NCI-H226 (cell line): ENCODE data around the gene SEPTIN10.
"Not testable (repeated sequence)": the region's sequence is repeated elsewhere in the genome, so short reads cannot be mapped to it uniquely, and the experiment has no call there.

Experiments
- DNase-seq: peaks from one replicate; pipeline ENCODE4 v3.0.0-alpha.2; 2015

The SEPTIN10 gene

GRCh38 chr2:109601783-109602182 is 12.0 kb downstream of the SEPTIN10 start:
- DNase-seq: no peak

GRCh38 chr2:109597283-109597682 is 16.5 kb downstream of the SEPTIN10 start:
- DNase-seq: no peak

- no peak for DNase-seq
Observed at GRCh38 chr2:109595644-109596043, 18.1 kb downstream of the SEPTIN10 start.

- DNase-seq: no peak
Observed at GRCh38 chr2:109594246-109594885, 19.4 kb downstream of the SEPTIN10 start.

- no peak for DNase-seq
Observed at GRCh38 chr2:109592905-109593304, 20.9 kb downstream of the SEPTIN10 start.

GRCh38 chr2:109591206-109591605 is 22.6 kb downstream of the SEPTIN10 start:
- no peak for DNase-seq

GRCh38 chr2:109586687-109587086 is 27.1 kb downstream of the SEPTIN10 start:
- no peak for DNase-seq

GRCh38 chr2:109582928-109583895 is 30.6 kb downstream of the SEPTIN10 start:
- peak; percentile 6 for DNase-seq

GRCh38 chr2:109577630-109578029 is 36.1 kb downstream of the SEPTIN10 start:
- not testable (repeated sequence) for DNase-seq

- no peak for DNase-seq
Observed at GRCh38 chr2:109575373-109575772, 38.4 kb downstream of the SEPTIN10 start.

GRCh38 chr2:109563980-109564550 is 49.7 kb downstream of the SEPTIN10 start:
- no peak for DNase-seq

GRCh38 chr2:109563288-109563687 is 50.5 kb downstream of the SEPTIN10 start:
- no peak for DNase-seq

- no peak for DNase-seq
Observed at GRCh38 chr2:109562421-109562820, 51.3 kb downstream of the SEPTIN10 start.

GRCh38 chr2:109560265-109560664 is 53.5 kb downstream of the SEPTIN10 start:
- no peak for DNase-seq

- peak; percentile 18 for DNase-seq
Observed at GRCh38 chr2:109558076-109558882, 55.5 kb downstream of the SEPTIN10 start.

- no peak for DNase-seq
Observed at GRCh38 chr2:109557309-109557708, 56.5 kb downstream of the SEPTIN10 start.

- no peak for DNase-seq
Observed at GRCh38 chr2:109555346-109555900, 58.3 kb downstream of the SEPTIN10 start.

- no peak for DNase-seq
Observed at GRCh38 chr2:109554758-109555157, 59.0 kb downstream of the SEPTIN10 start.

GRCh38 chr2:109549016-109549590 is 64.7 kb downstream of the SEPTIN10 start:
- DNase-seq: no peak

GRCh38 chr2:109547280-109547679 is 66.5 kb downstream of the SEPTIN10 start:
- DNase-seq: no peak

- DNase-seq: no peak
Observed at GRCh38 chr2:109545828-109546713, 67.7 kb downstream of the SEPTIN10 start.
